HG03457 (cell line): Measurements from ENCODE around the gene TMEM175.
A peak's percentile ranks its signal among the peaks of the same experiment; 100 is the strongest.
"Not testable (repeated sequence)": the region's sequence is repeated elsewhere in the genome, so short reads cannot be mapped to it uniquely, and the experiment has no call there.

Experiments used
- ATAC-seq: cut with Tn5 transposase; IDR thresholded peaks from one replicate; pipeline ENCODE4 v1.9.1; 2021; ENCODE audit warnings: moderate number of reproducible peaks; ENCODE audit not compliant: unreplicated experiment

TMEM175 gene

GRCh38 chr4:968621-969394 lies 36.5 kb downstream of the TMEM175 start:
- no peak for ATAC-seq

DNA sequence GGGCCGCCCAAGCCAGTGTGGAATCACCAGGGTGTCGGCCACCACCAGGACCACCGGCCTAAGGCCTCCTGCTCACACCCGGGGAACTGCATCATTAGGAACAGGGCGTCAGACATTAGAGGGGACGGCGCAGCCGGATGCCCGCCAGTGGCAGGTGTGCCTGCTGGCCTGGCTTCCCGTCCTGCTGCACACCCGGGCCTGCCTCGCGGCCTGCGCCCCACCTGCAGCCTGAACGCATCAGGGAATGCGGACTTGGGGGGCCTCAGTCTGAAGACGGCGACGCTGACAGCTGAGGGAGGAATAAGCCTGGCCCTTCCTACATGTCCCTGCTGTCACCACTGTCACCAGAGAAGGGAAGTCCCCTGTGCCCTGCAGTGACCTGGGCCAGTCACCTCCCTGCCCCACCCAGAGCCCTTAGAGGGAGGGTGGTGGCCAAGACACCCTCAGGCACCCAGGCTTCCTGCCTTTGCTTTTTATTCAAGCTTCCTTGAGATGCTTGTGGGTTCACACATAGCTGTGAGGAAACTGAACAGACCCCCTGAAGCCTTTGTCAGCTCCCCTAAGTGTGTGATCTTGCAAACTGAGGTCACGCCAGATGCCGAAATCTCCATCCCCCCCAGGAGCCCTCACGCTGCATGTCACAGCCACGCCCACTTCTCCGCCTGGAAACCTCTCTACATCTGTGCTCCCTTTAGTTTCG lies 37.9 kb downstream of the TMEM175 start:
- ATAC-seq: no peak

- ATAC-seq: no peak
Observed at GRCh38 chr4:970854-971520, 38.7 kb downstream of the TMEM175 start.

DNA sequence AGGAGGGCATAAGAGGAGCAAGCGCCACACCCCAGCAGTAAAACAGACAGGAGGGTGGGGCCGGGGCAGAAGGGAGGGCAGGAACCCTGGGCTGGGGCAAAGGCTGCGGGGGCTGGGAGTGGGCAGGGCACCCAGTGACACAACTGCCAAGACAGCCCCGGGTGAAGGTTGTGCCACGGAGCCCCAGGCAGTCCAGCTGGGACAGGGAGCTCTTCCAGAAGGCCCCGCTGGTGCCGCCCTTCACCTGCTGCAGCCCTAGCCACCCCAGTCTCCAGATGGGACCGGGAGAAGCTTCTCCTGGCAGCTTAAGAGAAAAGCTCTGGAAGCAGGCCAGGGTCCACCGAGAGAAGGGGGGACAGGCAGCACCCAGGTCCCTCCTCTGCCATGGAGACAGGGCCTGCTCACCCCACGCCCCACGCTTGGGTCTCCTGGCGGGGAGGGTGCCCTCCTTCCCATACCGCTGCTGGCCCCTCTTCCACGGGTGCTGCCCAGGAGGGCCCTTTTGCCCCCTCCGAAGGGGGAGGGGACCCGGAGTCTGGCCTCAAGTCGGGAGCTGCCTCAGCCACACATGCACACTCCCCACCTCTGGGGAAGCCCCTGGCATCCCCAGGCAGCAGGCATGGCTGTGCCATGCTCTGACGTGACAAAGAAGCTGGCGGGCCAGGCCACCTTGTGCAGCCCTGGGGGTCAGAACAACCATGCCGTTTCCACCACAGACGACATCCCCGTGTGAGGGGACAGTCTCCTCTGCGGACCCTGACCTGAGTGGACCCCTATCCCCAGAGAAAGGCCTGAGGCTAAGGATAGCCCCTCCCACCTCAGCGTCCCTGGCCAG lies 39.6 kb downstream of the TMEM175 start:
- no peak for ATAC-seq

GRCh38 chr4:972651-973424 lies 40.6 kb downstream of the TMEM175 start:
- ATAC-seq: peak; percentile 19

GRCh38 chr4:973431-974397 lies 41.5 kb downstream of the TMEM175 start, which contains the start of gene DGKQ:
Gene DGKQ, minus strand, starts transcription at chr4:973569. Its CDS starts 87 bp downstream, at chr4:973482.
- ATAC-seq: peak; percentile 44

DNA sequence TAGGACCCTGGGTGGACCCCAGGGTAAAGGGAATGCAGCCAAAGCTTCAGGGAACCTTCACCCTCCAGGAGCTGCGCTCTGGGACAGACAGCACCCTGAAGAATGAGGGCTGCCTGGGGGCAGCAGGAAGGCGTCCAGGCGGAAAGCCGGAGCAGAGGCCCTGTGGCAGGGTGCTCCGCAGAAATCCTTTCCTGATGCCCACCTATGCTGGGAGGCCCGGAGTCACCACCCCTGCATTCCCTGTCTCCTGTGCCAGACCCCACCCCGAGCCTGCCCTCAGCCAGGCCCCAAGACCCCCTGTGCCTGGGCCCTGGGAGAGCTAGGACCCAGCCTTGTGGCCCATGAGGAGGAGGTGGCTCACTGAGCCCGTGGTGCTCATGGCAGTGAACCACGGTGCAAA lies 42.4 kb downstream of the TMEM175 start:
- no peak for ATAC-seq

GRCh38 chr4:976016-976415 lies 43.8 kb downstream of the TMEM175 start:
- ATAC-seq: not testable (repeated sequence)

DNA sequence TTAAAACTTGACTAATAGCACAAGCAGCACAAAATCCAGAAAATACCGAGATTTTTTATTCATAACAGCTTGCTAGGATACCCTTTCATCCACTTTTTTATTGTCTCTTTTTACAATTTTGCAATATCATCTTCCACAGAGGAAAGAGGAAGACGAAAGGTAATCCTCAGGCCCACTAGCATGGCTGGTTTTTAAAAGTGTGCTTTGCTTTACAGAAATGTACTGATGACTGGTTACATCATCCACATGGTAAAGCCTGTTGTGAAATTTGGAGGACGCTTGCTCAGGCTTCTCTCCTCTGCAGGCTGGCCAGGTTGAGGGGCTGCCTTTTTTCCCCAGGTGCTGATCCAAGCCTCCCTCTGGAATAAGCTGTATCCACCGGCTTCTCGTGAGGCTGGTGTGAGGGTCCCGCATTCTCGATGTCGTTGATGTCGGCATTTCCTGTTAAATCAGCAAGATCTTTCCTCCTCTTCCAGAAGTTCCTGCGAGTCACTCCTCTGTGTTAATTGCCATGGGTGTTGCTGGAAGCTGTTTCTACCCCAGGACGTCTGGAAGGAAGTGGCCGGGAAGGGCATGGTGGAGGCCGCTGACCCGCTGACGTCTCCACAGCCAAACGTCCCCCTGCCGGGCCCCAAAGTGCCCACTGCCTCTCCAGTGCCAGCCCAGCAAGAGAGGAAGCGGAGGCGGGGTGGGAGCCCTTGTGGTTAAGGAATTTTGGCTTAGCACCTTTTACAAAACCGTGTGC lies 46.9 kb downstream of the TMEM175 start:
- no peak for ATAC-seq

GRCh38 chr4:982291-982690 lies 50.0 kb downstream of the TMEM175 start:
- no peak for ATAC-seq

DNA sequence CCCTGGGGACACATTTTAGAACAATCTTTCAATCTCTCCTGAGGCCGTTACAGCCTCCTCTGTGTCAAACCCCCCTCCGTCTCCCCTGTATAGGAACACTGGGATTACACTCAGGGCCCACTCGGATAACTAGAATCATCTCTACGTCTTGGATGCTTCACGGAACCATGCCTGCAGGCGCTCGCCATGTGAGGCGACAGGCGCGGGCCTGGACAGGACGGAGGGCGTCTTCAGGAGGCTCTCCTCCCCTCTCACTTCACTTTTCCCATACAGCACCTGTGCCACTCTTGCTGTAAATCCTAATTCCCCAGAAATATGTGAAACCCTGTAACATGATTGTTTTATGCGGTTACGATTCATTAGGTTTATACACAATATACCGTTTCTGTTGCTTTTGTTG lies 50.6 kb downstream of the TMEM175 start:
- ATAC-seq: no peak

GRCh38 chr4:984336-985054 lies 52.2 kb downstream of the TMEM175 start:
- no peak for ATAC-seq

- no peak for ATAC-seq
Observed at GRCh38 chr4:985123-985830, 53.0 kb downstream of the TMEM175 start.

- no peak for ATAC-seq
Observed at GRCh38 chr4:986428-986878, 54.2 kb downstream of the TMEM175 start.

DNA sequence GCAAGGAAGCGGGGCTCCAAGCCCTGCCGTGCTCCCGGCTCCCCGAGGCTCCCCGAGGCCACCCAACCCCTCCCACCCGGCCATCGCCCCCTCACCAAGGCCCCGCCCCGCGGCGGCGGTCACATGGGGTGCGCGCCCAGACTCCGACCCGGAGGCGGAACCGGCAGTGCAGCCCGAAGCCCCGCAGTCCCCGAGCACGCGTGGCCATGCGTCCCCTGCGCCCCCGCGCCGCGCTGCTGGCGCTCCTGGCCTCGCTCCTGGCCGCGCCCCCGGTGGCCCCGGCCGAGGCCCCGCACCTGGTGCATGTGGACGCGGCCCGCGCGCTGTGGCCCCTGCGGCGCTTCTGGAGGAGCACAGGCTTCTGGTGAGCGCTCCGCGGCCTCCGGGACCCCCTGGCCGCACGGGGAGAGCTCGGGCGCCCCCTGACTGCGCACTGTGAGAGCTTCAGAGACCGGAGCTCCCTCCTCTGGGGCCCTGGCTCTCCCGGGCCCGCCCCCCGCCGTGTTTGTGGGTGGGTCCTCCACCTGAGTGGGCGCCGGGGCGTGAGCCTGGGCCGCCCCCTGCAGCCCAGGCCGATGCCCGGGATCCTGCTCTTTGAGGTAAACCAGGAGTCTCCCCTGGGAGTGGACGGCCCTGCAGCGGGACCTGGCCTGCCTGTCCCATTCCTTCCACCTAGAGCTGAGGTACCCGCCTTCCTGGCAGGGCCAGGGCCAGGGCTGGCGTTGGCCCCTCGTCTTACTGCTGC lies 54.8 kb downstream of the TMEM175 start, which contains the start of gene IDUA:
IDUA (plus strand) TSS at position 166 of the 745 bp plus-strand sequence; CDS start at position 207, 41 bp downstream.
- ATAC-seq: peak; percentile 43
